ENCODE measurements around the gene ZNF580. TPM values are rescaled to one million over a fixed set of nuclear protein-coding genes. Genes with fewer than 3 reads are reported as not detected.

Gene ZNF580
- total RNA-seq, 1 donor from 2014 or later, result 11.9 TPM

DNA sequence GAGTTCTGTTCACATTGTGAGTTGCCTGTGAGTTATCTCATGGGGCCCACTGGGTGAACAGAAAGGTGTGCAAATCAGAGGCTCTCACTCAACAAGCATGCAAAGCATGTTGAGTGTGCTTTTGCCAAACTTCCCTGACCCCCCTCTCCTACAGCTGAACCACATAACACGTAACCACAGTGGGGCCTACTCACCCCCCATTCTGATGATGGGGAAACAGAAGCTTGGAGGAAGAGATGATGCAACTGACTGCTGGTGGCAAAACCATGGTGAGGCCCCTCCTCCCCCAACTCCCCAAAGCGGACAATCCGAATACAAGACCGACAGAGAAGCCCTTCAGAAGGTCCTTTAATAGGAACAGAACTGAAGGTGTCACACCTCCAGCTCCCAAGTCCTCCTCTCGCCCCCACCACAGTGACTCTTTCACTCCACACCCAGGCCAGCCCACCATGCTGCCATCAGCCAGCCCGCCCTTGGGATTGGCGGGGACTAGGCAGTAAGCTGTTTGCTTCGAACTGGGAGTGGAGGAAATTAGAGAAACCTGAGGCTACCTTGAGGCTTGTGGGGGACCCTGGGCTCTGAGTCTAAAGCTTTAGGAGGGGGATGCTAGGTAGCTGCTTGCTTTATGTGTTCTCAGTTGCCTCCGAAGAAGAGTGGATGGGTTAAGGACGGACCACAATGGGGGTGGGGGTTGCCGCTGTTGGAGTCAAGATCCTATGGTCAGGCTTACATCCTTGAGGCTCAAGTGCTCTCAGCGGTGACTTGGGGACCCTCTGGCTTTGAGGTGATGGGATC lies 20.2 kb upstream of the ZNF580 start:
- no peak for ATAC-seq (ENCODE audit: poor library complexity)
- intact Hi-C loops (cut with DNase I), result loop anchor here (5.0 kb wide), 1 partner anchor 103 kb away; no protein-coding TSS in a partner anchor
- no peak for DNase-seq

GRCh38 chr19:55621205-55621672 lies 19.6 kb upstream of the ZNF580 start:
- DNase-seq (no peak), ATAC-seq (ENCODE audit: poor library complexity) (no peak)
- intact Hi-C loops (cut with DNase I), result loop anchor here (5.0 kb wide), 1 partner anchor 104 kb away; no protein-coding TSS in a partner anchor

DNA sequence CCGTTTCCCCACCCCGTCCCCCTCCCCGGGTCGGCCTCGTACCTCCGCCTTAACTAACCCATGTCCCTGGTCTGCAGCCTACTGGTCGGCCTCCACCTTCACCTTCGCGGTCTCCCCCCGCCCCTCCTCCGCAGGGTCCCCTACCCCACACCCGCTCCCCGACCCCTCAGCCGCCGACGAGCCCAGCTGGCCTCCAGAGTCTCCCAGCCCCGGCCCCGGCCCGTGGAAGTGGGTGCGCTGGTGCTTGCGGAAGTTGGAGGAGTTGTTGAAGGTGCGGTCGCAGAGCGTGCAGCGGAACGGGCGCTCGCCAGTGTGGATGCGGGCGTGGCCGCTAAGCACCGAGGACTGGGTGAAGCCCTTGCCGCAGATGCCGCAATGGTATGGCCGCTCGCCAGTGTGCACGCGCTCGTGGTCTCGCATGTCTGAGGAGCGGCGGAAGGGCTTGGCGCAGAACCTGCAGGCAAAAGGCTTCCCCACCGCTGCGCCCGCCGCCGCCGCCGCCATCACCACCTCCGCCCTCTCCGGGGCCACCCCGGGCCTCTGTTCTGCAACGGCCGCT lies 19.1 kb upstream of the ZNF580 start:
- intact Hi-C loops (cut with DNase I), result loop anchor here (5.0 kb wide), 1 partner anchor 104 kb away; no protein-coding TSS in a partner anchor
- no peak for ATAC-seq (ENCODE audit: poor library complexity)
- no peak for DNase-seq

- intact Hi-C loops (cut with DNase I), result loop anchor here (5.0 kb wide), 1 partner anchor 105 kb away; no protein-coding TSS in a partner anchor
- DNase-seq (no peak), ATAC-seq (ENCODE audit: poor library complexity) (no peak)
Measured at GRCh38 chr19:55622242-55622969, 18.4 kb upstream of the ZNF580 start.

DNA sequence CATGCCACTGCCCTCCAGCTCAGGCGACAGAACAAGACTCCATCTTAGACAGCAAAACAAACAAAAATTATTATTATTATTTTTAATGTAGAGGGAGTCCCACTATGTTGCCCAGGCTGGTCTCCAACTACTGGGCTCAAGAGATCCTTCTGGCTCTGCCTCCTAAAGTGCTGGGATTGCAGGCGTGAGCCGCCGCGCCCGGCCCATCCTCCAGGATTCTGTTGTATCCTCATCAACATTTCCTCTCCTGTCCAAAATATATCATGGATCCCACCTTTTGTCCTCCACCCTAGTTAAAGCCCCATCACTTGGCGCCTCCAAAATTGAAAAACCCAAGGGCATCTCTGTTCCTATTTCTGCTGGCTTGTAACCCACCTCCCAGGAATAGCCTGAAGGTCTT lies 17.7 kb upstream of the ZNF580 start:
- no peak for DNase-seq
- intact Hi-C loops (cut with DNase I), result loop anchor here (5.0 kb wide), 1 partner anchor 106 kb away; no protein-coding TSS in a partner anchor
- ATAC-seq (ENCODE audit: poor library complexity), result no peak

DNA sequence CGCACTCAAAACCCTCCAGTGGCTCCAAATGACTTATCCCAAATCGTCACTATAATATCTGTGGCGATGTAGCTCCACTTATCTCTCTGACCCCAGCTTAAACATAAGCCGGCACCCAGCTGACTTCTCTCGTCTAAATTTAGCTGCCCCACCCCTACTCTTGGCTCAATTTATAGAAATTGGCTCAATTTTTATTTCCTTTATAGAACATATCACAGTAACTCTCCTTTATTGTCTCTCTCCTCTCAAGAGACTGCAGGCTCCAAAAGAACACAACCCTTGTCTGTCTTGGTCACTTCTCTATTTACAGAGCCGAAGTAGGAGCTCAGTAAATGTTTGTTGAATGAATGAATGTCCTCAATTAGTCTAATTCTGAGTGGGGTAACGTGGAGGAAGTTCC lies 17.2 kb upstream of the ZNF580 start:
- DNase-seq, result no peak
- intact Hi-C loops (cut with DNase I), result loop anchor here (5.0 kb wide), 1 partner anchor 106 kb away; no protein-coding TSS in a partner anchor
- no peak for ATAC-seq (ENCODE audit: poor library complexity)

DNA sequence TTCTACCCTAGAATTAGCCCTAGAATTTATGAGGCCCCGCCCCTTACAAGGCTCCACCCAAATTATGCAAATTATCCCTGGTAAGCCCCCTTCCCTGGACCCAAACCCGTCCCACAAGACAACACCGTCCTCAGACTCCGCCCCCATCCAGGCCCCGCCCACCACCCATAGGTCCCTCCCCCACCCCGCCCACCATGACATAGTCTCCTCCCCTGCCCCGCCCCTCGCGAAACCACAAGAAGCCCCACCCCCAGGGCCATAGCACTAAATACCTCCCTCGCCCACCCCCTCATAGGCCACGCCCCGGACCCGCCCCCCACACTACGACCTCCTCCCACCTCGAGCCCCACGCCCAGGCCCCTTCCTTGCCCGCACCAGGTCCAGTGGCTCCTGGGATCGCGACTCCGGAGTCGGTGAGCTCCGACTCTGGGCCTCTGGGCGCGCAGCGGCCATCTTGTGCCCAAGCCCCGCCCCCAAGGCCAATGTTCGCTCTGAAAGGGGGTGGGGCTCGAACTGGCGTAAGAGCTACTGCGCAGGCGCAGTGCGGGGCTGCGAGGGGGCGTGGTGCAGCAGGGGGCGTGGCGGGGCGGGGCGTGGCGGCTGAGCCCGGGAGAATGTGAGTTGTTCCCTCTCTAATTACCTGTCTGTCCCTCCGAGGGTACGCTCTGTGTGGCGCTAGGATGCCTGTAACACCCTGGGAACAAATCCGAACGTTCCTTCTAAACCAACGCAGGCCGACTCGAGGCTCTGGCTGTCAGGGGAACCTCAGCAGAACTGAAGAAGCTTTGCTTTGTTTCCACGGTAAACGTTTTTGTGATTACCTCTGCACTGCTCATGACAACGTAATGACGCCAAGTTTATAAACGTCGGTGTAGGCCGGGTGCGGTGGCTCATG lies 16.4 kb upstream of the ZNF580 start, which contains the start of gene ZNF784:
Gene ZNF784 (minus strand): TSS at position 458 of the 895 bp plus-strand sequence. CDS start 5 bp downstream, at position 453.
- peak; percentile 94 for ATAC-seq (ENCODE audit: poor library complexity)
- intact Hi-C loops (cut with DNase I), result loop anchor here (5.0 kb wide), 1 partner anchor 107 kb away; no protein-coding TSS in a partner anchor

GRCh38 chr19:55625004-55625326 lies 15.8 kb upstream of the ZNF580 start:
- ATAC-seq (ENCODE audit: poor library complexity), result no peak
- no peak for DNase-seq
- intact Hi-C loops (cut with DNase I), result no loop called here

More for the DNA sequence above, 16.4 kb upstream of the ZNF580 start, which contains the start of gene ZNF784:
- peak; percentile 95 for DNase-seq

DNA sequence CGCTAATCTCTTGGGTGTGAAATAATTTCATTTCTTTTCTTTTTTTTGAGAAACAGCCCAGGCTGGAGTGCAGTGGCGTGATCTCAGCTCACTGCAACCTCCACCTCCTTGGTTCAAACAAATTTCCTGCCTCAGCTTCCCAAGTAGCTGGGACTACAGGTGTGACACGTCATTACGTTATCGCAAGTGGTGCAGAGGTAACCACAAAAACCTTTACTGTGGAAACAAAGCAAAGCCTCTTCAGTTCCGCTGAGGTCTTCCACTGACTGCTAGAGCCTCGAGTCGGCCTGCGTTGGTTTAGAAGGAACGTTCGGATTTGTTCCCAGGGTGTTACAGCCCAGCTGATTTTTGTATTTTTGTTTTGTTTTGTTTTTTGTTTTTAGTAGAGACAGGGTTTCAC lies 14.5 kb upstream of the ZNF580 start:
- ATAC-seq (ENCODE audit: poor library complexity) (no peak), DNase-seq (no peak)
- intact Hi-C loops (cut with DNase I), result no loop called here

GRCh38 chr19:55632463-55632834 lies 8.4 kb upstream of the ZNF580 start:
- ATAC-seq (ENCODE audit: poor library complexity), result peak; percentile 70
- peak; percentile 42 for DNase-seq
- intact Hi-C loops (cut with DNase I), result loop anchor here (5.0 to 10.0 kb wide), 2 partner anchors 165 to 488 kb away; partner anchors contain the start of gene TNNT1

DNA sequence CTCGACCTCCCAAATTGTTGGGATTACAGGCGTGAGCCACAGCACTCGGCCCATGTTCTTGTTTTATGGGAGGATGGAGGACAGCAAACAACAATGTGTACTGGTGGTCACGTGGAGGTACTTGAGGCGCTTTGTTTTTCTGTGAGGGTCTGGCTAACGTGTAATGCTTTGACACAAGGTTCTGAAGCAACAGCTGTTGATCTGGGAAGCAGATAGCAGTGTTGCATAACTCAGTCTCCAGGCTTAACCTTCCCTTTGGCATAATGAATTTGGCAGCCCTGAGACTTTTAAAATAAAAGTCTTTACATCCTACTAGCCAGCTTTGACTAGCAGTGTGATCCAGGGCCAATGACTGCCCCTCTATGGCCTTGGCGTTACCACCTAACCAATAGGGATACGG lies 6.9 kb upstream of the ZNF580 start:
- no peak for DNase-seq
- intact Hi-C loops (cut with DNase I), result loop anchor here (5.0 to 10.0 kb wide), 2 partner anchors 167 to 489 kb away; partner anchors contain the start of gene TNNT1
- ATAC-seq (ENCODE audit: poor library complexity), result no peak

DNA sequence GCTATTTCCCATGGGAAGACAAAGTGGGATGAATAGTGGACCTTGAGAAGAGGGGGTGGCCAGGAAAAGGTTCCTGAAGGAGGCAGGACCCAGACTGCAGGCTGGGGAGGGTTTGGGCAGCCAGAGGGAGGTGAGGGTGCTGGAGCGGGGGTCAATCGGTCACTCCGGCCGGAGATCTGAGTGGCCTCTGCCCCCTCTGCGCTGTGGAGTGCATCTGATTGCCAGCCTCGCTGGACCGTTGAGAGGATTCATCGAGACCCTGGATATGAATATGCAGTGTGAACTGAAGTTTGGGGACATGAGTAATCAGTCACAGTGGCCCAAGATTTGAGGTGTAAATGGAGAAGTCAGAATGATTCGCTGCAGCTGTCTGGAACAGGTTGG lies 5.5 kb upstream of the ZNF580 start:
- peak; percentile 42 for DNase-seq
- no peak for ATAC-seq (ENCODE audit: poor library complexity)
- intact Hi-C loops (cut with DNase I), result loop anchor here (10.0 kb wide), 1 partner anchor 491 kb away; the partner anchor contains the start of gene TNNT1

- DNase-seq (no peak), ATAC-seq (ENCODE audit: poor library complexity) (no peak)
- intact Hi-C loops (cut with DNase I), result loop anchor here (10.0 kb wide), 1 partner anchor 491 kb away; the partner anchor contains the start of gene TNNT1
Measured at GRCh38 chr19:55635856-55636440, 4.9 kb upstream of the ZNF580 start.

DNA sequence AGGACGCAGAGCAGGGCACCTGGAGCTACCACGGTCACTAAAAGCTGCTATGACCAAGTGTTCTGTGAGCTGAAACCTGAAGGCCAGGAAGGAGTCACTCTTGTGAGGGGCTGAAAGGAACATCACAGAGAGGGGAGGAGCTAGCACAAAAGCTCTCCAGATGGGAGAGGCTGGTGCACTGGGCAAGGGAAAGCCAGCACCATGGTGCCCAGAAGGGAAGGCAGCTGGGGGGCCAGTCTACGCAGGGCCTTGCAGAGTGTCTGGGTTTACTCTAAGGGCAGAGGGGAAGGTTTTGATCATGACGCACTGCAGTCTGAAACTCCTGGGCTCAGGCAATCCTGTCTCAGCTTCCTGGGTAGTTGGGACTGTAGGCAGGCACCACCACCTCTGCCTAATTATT lies 4.1 kb upstream of the ZNF580 start:
- intact Hi-C loops (cut with DNase I), result loop anchor here (10.0 kb wide), 1 partner anchor 492 kb away; the partner anchor contains the start of gene TNNT1
- ATAC-seq (ENCODE audit: poor library complexity), result no peak
- DNase-seq, result peak; percentile 27

DNA sequence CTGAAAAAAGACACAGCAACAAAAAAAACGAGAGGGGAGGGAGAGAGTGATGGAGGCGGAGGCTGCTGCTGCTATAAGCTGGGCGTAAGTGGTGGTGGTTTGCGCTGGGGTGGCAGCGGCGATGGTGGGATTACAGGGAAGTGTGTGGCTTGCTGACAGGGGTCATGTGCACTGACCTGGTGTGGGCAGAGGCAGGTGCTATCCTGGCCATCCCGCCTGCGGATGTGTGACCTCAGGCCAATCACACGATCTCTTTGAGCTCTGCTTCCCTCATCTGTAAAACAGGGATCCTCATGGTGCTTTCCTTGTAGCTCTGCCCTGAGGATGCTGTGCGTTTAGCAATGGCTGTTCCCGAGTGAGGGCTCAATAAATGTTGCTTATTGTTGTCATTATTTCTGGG lies 3.3 kb upstream of the ZNF580 start:
- ATAC-seq (ENCODE audit: poor library complexity), result no peak
- DNase-seq, result peak; percentile 38
- intact Hi-C loops (cut with DNase I), result loop anchor here (10.0 kb wide), 1 partner anchor 493 kb away; the partner anchor contains the start of gene TNNT1

DNA sequence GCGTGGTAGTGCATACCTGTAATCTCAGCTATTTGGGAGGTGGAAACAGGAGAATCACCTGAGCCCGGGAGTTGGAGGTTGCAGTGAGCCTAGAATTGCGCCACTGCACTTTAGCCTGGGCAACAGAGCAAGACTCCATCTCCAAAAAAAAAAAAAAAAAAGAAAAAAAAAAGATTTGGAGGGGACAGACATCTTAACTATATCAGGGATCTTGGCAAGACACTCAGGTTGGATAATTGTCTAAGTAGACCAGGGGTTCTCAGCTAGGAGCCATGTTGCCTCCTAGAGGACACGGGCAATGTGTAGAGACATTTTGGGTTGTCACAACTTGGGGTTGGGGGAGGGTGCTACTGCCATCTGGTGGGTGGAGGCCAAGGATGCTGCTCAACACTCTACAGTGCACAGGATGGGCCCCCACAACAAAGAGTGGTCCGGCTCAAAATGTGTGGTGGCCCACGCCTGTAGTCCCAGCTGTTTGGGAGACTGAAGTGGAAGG lies 1.9 kb upstream of the ZNF580 start:
- intact Hi-C loops (cut with DNase I), result loop anchor here (10.0 kb wide), 1 partner anchor 494 kb away; the partner anchor contains the start of gene TNNT1
- no peak for ATAC-seq (ENCODE audit: poor library complexity)
- DNase-seq, result peak; percentile 46

GRCh38 chr19:55640043-55640576 lies 692 bp upstream of the ZNF580 start:
- peak; percentile 80 for DNase-seq
- intact Hi-C loops (cut with DNase I), result no loop called here
- peak; percentile 12 for ATAC-seq (ENCODE audit: poor library complexity)
